IMR-90 (cell line): ENCODE results near the gene COL6A3. TPM values are rescaled to one million over a fixed set of nuclear protein-coding genes. Genes with fewer than 3 reads are reported as not detected.
A peak's percentile ranks its signal among the peaks of the same experiment; 100 is the strongest.

Source experiments
- ATAC-seq: fragments of 200-7000 bp; cut with Tn5 transposase; 2 replicates; pipeline ENCODE4 v1.9.1; 2020; ENCODE audit warnings: low read depth, mild to moderate bottlenecking, moderate library complexity
- BruUV-seq: library from RNA; stranded (reverse); fragments of 400-500 nt; replicated peaks from 2 replicates; lab custom pipeline; 2021; lab: Mats Ljungman, UMichigan
- CTCF ChIA-PET: fragments of 300-600 bp; formaldehyde crosslinking; extraction: SDS; loops from one replicate; lab custom pipeline; 2021; ENCODE audit warnings: antibody characterized with exemption; lab: Yijun Ruan, JAX
- POLR2A ChIA-PET: fragments of 300-600 bp; sonication (Branson Sonifier 250); formaldehyde crosslinking; loops from one replicate; lab custom pipeline; 2022; ENCODE audit warnings: antibody characterized with exemption; ENCODE audit not compliant: unreplicated experiment; lab: Charles Lee
- DNase-seq: peaks from one replicate; pipeline ENCODE4 v3.0.0; 2013
- H2AFZ ChIP-seq: replicated peaks from 2 replicates; pipeline ENCODE3; 2013; ENCODE audit warnings: low read length, mild to moderate bottlenecking; ENCODE audit not compliant: poor library complexity
- H2AK5ac ChIP-seq: 2 replicates; pipeline ENCODE4 v1.6.1; 2013; ENCODE audit warnings: low read depth, low read length, inconsistent platforms
- H2AK9ac ChIP-seq: replicated peaks from 2 replicates; pipeline ENCODE3; 2013; ENCODE audit warnings: mild to moderate bottlenecking, low read depth, low read length, moderate library complexity; ENCODE audit not compliant: poor library complexity
- H2BK120ac ChIP-seq: 2 replicates; pipeline ENCODE4 v1.6.1; 2013; ENCODE audit warnings: low read depth, low read length, inconsistent platforms
- H2BK15ac ChIP-seq: 3 replicates; pipeline ENCODE4 v1.6.1; 2013; ENCODE audit warnings: low read depth, low read length, inconsistent platforms
- H2BK20ac ChIP-seq: 2 replicates; pipeline ENCODE4 v1.6.1; 2013; ENCODE audit warnings: low read depth, mild to moderate bottlenecking, inconsistent platforms, low read length, moderate library complexity
- H2BK5ac ChIP-seq: 2 replicates; pipeline ENCODE4 v1.6.1; 2013; ENCODE audit warnings: mild to moderate bottlenecking, low read depth, low read length, inconsistent platforms; ENCODE audit not compliant: poor library complexity, severe bottlenecking
- H3K14ac ChIP-seq: replicated peaks from 2 replicates; pipeline ENCODE4 v1.6.1; 2013; ENCODE audit warnings: low read depth, low read length, inconsistent platforms
- H3K18ac ChIP-seq: 2 replicates; pipeline ENCODE4 v1.6.1; 2013; ENCODE audit warnings: low read depth, low read length, control low read depth
- H3K23ac ChIP-seq: 2 replicates; pipeline ENCODE4 v1.6.1; 2013; ENCODE audit warnings: low read depth, low read length, inconsistent platforms
- H3K27ac ChIP-seq: 2 replicates; pipeline ENCODE4 v1.5.1; 2013; ENCODE audit warnings: mild to moderate bottlenecking, control low read depth, low read length; ENCODE audit not compliant: insufficient read depth
- H3K27me3 ChIP-seq: 2 replicates; pipeline ENCODE4 v1.6.1; 2013; ENCODE audit warnings: low read length; ENCODE audit not compliant: control insufficient read depth, insufficient read depth
- H3K36me3 ChIP-seq: 2 replicates; pipeline ENCODE4 v1.6.1; 2013; ENCODE audit warnings: low read length, mixed read lengths; ENCODE audit not compliant: control insufficient read depth, insufficient read depth
- H3K4ac ChIP-seq: 2 replicates; pipeline ENCODE4 v1.6.1; 2013; ENCODE audit warnings: low read depth, low read length, inconsistent platforms
- H3K4me1 ChIP-seq: 2 replicates; pipeline ENCODE4 v1.6.1; 2013; ENCODE audit warnings: low read length, mixed read lengths; ENCODE audit not compliant: control insufficient read depth, insufficient read depth
- H3K4me2 ChIP-seq: 2 replicates; pipeline ENCODE4 v1.6.1; 2013; ENCODE audit warnings: low read depth, mild to moderate bottlenecking, control low read depth, low read length, moderate library complexity
- H3K4me3 ChIP-seq: 2 replicates; pipeline ENCODE4 v1.5.1; 2013; ENCODE audit warnings: low read depth, mild to moderate bottlenecking, control low read depth, low read length, moderate library complexity; ENCODE audit not compliant: insufficient read depth
- H3K56ac ChIP-seq: 2 replicates; pipeline ENCODE4 v1.6.1; 2013; ENCODE audit warnings: low read length, inconsistent platforms; ENCODE audit not compliant: insufficient read depth; ENCODE audit errors: extremely low read depth
- H3K79me1 ChIP-seq, 2 experiments: 2 replicates each; pipeline ENCODE4 v1.6.1; 2013; ENCODE audit warnings: low read length in 2 of 2, inconsistent platforms in 1 of 2, low read depth in 1 of 2
- H3K9ac ChIP-seq: 2 replicates; pipeline ENCODE4 v1.6.1; 2013; ENCODE audit warnings: low read depth, low read length, control low read depth
- H3K9me1 ChIP-seq: 2 replicates; pipeline ENCODE4 v1.6.1; 2013; ENCODE audit warnings: low read length, inconsistent platforms; ENCODE audit not compliant: insufficient read depth
- H3K9me3 ChIP-seq: 2 replicates; pipeline ENCODE4 v1.6.1; 2013; ENCODE audit warnings: low read length; ENCODE audit not compliant: control insufficient read depth, insufficient read depth
- H4K20me1 ChIP-seq: 2 replicates; pipeline ENCODE4 v1.6.1; 2013; ENCODE audit warnings: low read length, inconsistent platforms; ENCODE audit not compliant: insufficient read depth
- H4K5ac ChIP-seq: 2 replicates; pipeline ENCODE4 v1.6.1; 2013; ENCODE audit warnings: mild to moderate bottlenecking, low read depth, low read length, control low read depth
- H4K8ac ChIP-seq, 2 experiments: 2 replicates each; pipeline ENCODE4 v1.6.1; 2013; ENCODE audit warnings: low read depth in 2 of 2, low read length in 2 of 2, control low read depth in 1 of 2, inconsistent platforms in 1 of 2
- H4K91ac ChIP-seq: 2 replicates; pipeline ENCODE4 v1.6.1; 2013; ENCODE audit warnings: low read depth, low read length, inconsistent platforms; ENCODE audit not compliant: insufficient read depth
- FOS ChIP-seq: fragments of 150-350 bp; IDR thresholded peaks from 2 replicates; pipeline ENCODE4 v1.6.1; 2016; ENCODE audit warnings: low read depth, low read length
- RFX5 ChIP-seq: IDR thresholded peaks from 2 replicates; pipeline ENCODE4 v1.8.0; 2012; ENCODE audit warnings: low read depth, mild to moderate bottlenecking, low read length, moderate library complexity
- WGBS, 2 experiments: methylation state at CpG; one replicate each; pipeline versions ENCODE4 v1.1.5 to v1.1.7; 2013; ENCODE audit warnings: missing lambda C conversion rate in 2 of 2; ENCODE audit not compliant: insufficient read length in 1 of 2; ENCODE audit errors: extremely low coverage in 2 of 2; 5-methylcytosine and 5-hydroxymethylcytosine counted together
- dilution Hi-C: fragments of 300-500 bp; cut with HindIII; formaldehyde crosslinking; loops from one replicate; pipeline ENCODE4 v1.14.3; 2018; ENCODE audit warnings: low sequenced_read_pairs; ENCODE audit not compliant: unreplicated experiment
- in situ Hi-C: fragments of 300-500 bp; cut with MboI; formaldehyde crosslinking; loops from 3 replicates; pipeline ENCODE4 v1.14.3; 2019; ENCODE audit warnings: low sequenced_read_pairs, inconsistent platforms, mixed read lengths
- intact Hi-C: fragments of 100-400 bp; cut with micrococcal nuclease; formaldehyde crosslinking; loops from 2 replicates; pipeline ENCODE4 v1.10.0; 2022
- polyA plus RNA-seq, 3 experiments: library from polyadenylated mRNA; depleted of rRNA; stranded (reverse); fragments of >200 nt; gene quantifications; 2 replicates each; pipeline ENCODE4 v1.2.3, GENCODE V29; 2012; ENCODE audit warnings: low replicate concordance in 1 of 3
- total RNA-seq: library from RNA; depleted of rRNA; stranded (reverse); fragments of >200 nt; gene quantifications from 2 replicates; pipeline ENCODE4 v1.2.3, GENCODE V29; 2012

COL6A3 gene
- total and polyA plus RNA-seq, 2 of the 4 experiments (the other 2 are of a cell fraction), result 964 to 1,855 TPM

DNA sequence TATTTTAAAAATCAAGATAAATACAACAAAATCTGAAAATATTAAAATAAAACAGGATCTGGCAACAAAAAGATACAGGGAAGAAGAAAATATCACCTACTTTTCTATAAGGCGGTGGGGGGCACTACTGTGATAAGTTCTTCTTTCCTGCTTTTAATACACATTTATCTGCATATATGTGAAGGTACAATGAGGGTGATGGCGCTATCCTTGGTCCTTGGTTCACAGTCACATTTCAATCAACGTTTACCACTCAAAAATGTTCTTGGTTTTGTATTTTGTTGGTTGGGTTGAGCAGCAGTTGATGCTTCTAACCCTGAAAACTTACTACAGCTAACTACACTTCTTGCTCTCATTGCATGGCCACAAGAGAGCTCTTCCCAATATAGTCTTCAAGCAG lies 112.4 kb downstream of the COL6A3 start:
- intact Hi-C loops, result no loop called here
- no peak for DNase-seq
- Histone ChIP-seq H4K5ac (no peak overlapping the region), H2BK5ac (no peak overlapping the region), H3K4me2 (no peak overlapping the region), H3K14ac (no peak overlapping the region), H2BK120ac (0 out of 2 replicates have a peak overlapping the region, but pooled peaks have one; percentile 11), H2AFZ (no peak overlapping the region), H3K27me3 (no peaks in the 10 kb centered on the region), H3K23ac (no peak overlapping the region), H2AK5ac (0 out of 2 replicates have a peak overlapping the region, but pooled peaks have one; percentile 23), H3K9me3 (peaks cover 1% of the 10 kb centered on the region; the same call in 1 of the 2 replicates), H3K79me1 (peaks cover 5 to 35% of the 10 kb centered on the region in 2 experiments; a peak in 3 of 4 replicates), H4K91ac (no peak overlapping the region), H2BK20ac (no peak overlapping the region), H3K18ac (no peak overlapping the region), H4K8ac (no peak overlapping the region), H3K4me1 (peaks cover 34% of the 10 kb centered on the region), H3K9me1 (peaks cover 42% of the 10 kb centered on the region), H3K4me3 (no peak overlapping the region), H3K56ac (no peak overlapping the region), H2BK15ac (no peak overlapping the region), H4K20me1 (no peaks in the 10 kb centered on the region), H3K4ac (no peak overlapping the region), H3K9ac (no peak overlapping the region), H3K36me3 (no peaks in the 10 kb centered on the region), H2AK9ac (no peak overlapping the region), H3K27ac (no peak overlapping the region)
- BruUV-seq, result no TSS peak
- dilution Hi-C loops, result no loop called here
- ATAC-seq, result no peak
- CTCF ChIA-PET, result interaction anchor here (0.6 kb wide), 1 partner anchor 142 kb away, joined by 4 read pairs; no protein-coding TSS in a partner anchor
- in situ Hi-C loops, result no loop called here
- POLR2A ChIA-PET, result no interaction called here
- no CpG with 5 or more reads among the region's 3 CpGs for WGBS, 2 experiments
- TF ChIP-seq FOS (no peak), RFX5 (no peak)
